Kidney epithelial cell (primary cell): ENCODE data around the gene LRRC15. TPM values are rescaled to one million over a fixed set of nuclear protein-coding genes. Genes with fewer than 3 reads are reported as not detected.

Experiments used
- DNase-seq: peaks from one replicate; pipeline ENCODE4 v3.0.0-alpha.2; 2010; ENCODE audit warnings: low read depth
- H3K27me3 ChIP-seq: 2 replicates; pipeline ENCODE4 v1.6.0; 2011; ENCODE audit warnings: low read length; ENCODE audit not compliant: control insufficient read depth, insufficient read depth
- H3K36me3 ChIP-seq: 2 replicates; pipeline ENCODE4 v1.5.1; 2011; ENCODE audit warnings: low read length; ENCODE audit not compliant: control insufficient read depth, insufficient read depth
- H3K4me3 ChIP-seq: 2 replicates; pipeline ENCODE4 v1.5.1; 2011; ENCODE audit warnings: low read depth, mild to moderate bottlenecking, control low read depth, low read length
- CTCF ChIP-seq: IDR thresholded peaks from 2 replicates; pipeline ENCODE4 v1.5.1; 2011; ENCODE audit warnings: mild to moderate bottlenecking, moderate library complexity, low read length, control low read depth, inconsistent platforms; ENCODE audit not compliant: insufficient read depth, poor library complexity, severe bottlenecking
- total RNA-seq: library from RNA; depleted of rRNA; stranded (reverse); fragments of >200 nt; gene quantifications from 2 replicates; pipeline ENCODE4 v1.2.3, GENCODE V29; 2015

LRRC15 gene
- total RNA-seq, 1 donor from 2014 or later, result not detected

GRCh38 chr3:194323785-194324735, 45.5 kb downstream of the LRRC15 start:
- no peaks in the 10 kb centered on the region for H3K36me3 ChIP-seq
- H3K4me3 ChIP-seq, result no peak overlapping the region
- no peak for TF ChIP-seq CTCF
- no peak for DNase-seq
- H3K27me3 ChIP-seq, result no peaks in the 10 kb centered on the region

- no peak for TF ChIP-seq CTCF
- Histone ChIP-seq H3K36me3 (no peaks in the 10 kb centered on the region), H3K27me3 (no peaks in the 10 kb centered on the region), H3K4me3 (peak overlapping the region; percentile 0)
- DNase-seq, result peak; percentile 81
These were observed 46.8 kb downstream of the LRRC15 start for GRCh38 chr3:194322678-194323211.

GRCh38 chr3:194321693-194322640, 47.6 kb downstream of the LRRC15 start:
- no peak for DNase-seq
- H3K36me3 ChIP-seq, result no peaks in the 10 kb centered on the region
- no peaks in the 10 kb centered on the region for H3K27me3 ChIP-seq
- TF ChIP-seq CTCF, result no peak
- peak overlapping the region; percentile 0 for H3K4me3 ChIP-seq

GRCh38 chr3:194320744-194321243, 48.7 kb downstream of the LRRC15 start:
- no peaks in the 10 kb centered on the region for H3K27me3 ChIP-seq
- no peak for DNase-seq
- H3K36me3 ChIP-seq, result no peaks in the 10 kb centered on the region
- TF ChIP-seq CTCF, result no peak
- no peak overlapping the region for H3K4me3 ChIP-seq

GRCh38 chr3:194320100-194320499, 49.4 kb downstream of the LRRC15 start:
- no peak for TF ChIP-seq CTCF
- Histone ChIP-seq H3K4me3 (no peak overlapping the region), H3K36me3 (no peaks in the 10 kb centered on the region), H3K27me3 (no peaks in the 10 kb centered on the region)
- DNase-seq, result no peak
